Dedifferentiated amniotic fluid mesenchymal stem cell (primary cell): ENCODE measurements around the gene ZNF594.
"Not testable (repeated sequence)": the region's sequence is repeated elsewhere in the genome, so short reads cannot be mapped to it uniquely, and the experiment has no call there.

Source experiments
- DNase-seq: peaks from one replicate; pipeline ENCODE4 v3.0.0-alpha.2; 2016; ENCODE audit errors: extremely low spot score

Gene ZNF594

GRCh38 chr17:5191541-5192417, at the start of gene ZNF594:
Gene ZNF594, minus strand, starts transcription at chr17:5191868. Its CDS starts 7,612 bp downstream, at chr17:5184256.
- DNase-seq, result peak; percentile 95

DNA sequence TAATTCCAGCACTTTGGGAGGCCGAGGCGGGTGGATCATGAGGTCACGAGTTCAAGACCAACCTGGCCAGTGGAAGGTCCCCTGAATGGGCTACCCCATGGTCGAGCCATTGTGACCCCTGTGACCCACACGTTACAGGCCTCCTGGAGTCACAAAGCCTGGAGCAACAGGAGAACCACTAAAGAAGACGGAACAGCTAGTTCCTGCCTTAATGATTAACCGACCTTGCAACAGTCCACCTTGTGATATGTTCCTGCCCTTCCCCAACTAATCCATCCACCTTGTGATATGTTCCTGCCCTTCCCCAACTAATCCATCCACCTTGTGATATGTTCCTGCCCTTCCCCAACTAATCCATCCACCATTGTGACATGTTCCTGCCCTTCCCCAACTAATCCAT, 48.1 kb upstream of the ZNF594 start:
- not testable (repeated sequence) for DNase-seq

GRCh38 chr17:5238333-5238732, 46.7 kb upstream of the ZNF594 start:
- DNase-seq, result no peak

- DNase-seq, result no peak
Observed at GRCh38 chr17:5237541-5238016, 45.9 kb upstream of the ZNF594 start.

DNA sequence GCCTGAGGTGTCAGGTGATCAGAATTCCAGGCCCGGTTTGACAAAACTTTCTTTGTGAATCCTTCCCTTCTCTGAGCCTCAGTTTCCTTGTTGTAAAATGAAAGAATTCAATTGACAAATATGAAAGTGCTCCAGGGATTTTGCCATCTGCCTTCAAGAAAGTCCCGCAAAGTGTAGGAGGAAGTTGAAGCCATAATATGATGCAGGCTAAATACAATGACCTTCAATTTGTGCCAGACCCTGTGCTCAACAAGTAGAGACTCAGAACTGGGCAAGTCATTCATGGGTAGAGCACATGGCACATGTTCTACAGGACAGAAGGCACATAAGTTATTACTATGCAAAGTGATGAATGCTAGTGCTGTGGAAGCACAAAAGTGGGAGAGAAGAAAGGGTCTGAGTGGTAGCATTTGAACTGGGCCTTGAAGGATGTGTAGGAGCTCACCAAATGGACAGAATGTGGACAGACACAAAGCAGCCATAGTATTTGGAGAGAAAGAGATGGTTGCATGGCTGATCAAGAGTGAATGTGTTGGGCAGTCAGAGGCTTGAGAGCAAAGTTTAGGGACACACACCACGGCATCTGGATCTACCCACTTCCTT, 45.4 kb upstream of the ZNF594 start:
- no peak for DNase-seq

GRCh38 chr17:5234645-5235576, 43.2 kb upstream of the ZNF594 start, which contains the start of gene SCIMP:
Gene SCIMP, minus strand, starts transcription at chr17:5234860. Its CDS starts 105 bp downstream, at chr17:5234755.
- DNase-seq, result no peak

GRCh38 chr17:5233492-5233891, 41.8 kb upstream of the ZNF594 start:
- DNase-seq, result not testable (repeated sequence)

- DNase-seq, result no peak
Observed at GRCh38 chr17:5226940-5227878, 35.5 kb upstream of the ZNF594 start.

GRCh38 chr17:5225668-5226457, 34.2 kb upstream of the ZNF594 start:
- no peak for DNase-seq

GRCh38 chr17:5221912-5222311, 30.2 kb upstream of the ZNF594 start:
- DNase-seq, result not testable (repeated sequence)

GRCh38 chr17:5220074-5220473, 28.4 kb upstream of the ZNF594 start:
- no peak for DNase-seq

DNA sequence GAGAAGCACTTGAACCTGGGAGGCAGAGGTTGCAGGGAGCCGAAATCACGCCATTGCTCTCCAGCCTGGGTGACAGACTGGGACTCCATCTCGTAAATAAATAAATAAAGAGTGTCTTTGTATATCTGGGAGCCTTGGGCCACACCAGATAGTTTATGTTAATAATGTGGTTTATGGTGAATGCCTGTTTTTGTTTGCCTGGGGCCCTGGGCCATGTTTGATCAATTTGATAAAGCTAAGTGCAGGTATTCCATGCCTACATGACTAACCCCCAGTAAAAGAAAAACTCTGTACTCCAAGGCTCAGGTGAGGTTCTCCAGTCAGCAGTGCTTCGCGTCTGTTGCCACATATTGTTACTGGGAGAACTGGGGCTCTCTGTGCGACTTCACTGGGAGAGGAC, 27.9 kb upstream of the ZNF594 start:
- DNase-seq, result no peak

DNA sequence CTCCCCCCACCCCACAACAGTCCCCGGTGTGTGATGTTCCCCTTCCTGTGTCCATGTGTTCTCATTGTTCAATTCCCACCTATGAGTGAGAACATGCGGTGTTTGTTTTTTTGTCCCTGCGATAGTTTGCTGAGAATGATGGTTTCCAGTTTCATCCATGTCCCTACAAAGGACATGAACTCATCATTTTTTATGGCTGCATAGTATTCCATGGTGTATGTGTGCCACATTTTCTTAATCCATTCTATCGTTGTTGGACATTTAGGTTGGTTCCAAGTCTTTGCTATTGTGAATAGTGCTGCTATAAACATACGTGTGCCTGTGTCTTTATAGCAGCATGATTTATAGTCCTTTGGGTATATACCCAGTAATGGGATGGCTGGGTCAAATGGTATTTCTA, 25.9 kb upstream of the ZNF594 start:
- DNase-seq, result not testable (repeated sequence)

GRCh38 chr17:5211458-5211857, 19.8 kb upstream of the ZNF594 start:
- no peak for DNase-seq

GRCh38 chr17:5210614-5211252, 19.1 kb upstream of the ZNF594 start:
- DNase-seq, result no peak

GRCh38 chr17:5210091-5210490, 18.4 kb upstream of the ZNF594 start:
- no peak for DNase-seq

- DNase-seq, result no peak
Observed at GRCh38 chr17:5209396-5209795, 17.7 kb upstream of the ZNF594 start.

GRCh38 chr17:5203908-5204294, 12.2 kb upstream of the ZNF594 start:
- no peak for DNase-seq

GRCh38 chr17:5203178-5203907, 11.7 kb upstream of the ZNF594 start:
- DNase-seq, result no peak
